SK-MEL-5 (cell line): ENCODE data around the gene OSCAR. TPM values are rescaled to one million over a fixed set of nuclear protein-coding genes. Genes with fewer than 3 reads are reported as not detected.

Source experiments
- total RNA-seq: library from RNA; depleted of rRNA; stranded (reverse); fragments of >200 nt; shearing (Covaris generic); gene quantifications from 2 replicates; pipeline ENCODE4 v1.2.3, GENCODE V29; 2014; rRNA removed

Gene OSCAR
- total RNA-seq, 1 experiment from 2014 or later, result not detected

Other genes starting within 250 kb of the OSCAR start
- gene MYADM, start 232.9 kb downstream of the OSCAR start, total RNA-seq, result 4.0 and 4.5 TPM in 2 replicates
- not detected in 2 replicates for gene PRKCG, start 218.6 kb downstream of the OSCAR start, total RNA-seq
- gene CACNG7, start 191.5 kb downstream of the OSCAR start, total RNA-seq, result not detected in 2 replicates
- not detected in 2 replicates for gene CACNG8, start 137.9 kb downstream of the OSCAR start, total RNA-seq
- not detected in 2 replicates for gene CACNG6, start 109.2 kb downstream of the OSCAR start, total RNA-seq
- gene VSTM1, start 36.9 kb downstream of the OSCAR start, total RNA-seq, result not detected in 2 replicates
- gene TARM1, start 19.4 kb downstream of the OSCAR start, total RNA-seq, result not detected in 2 replicates
- 43.1 and 48.5 TPM in 2 replicates for gene NDUFA3, start 2.1 kb upstream of the OSCAR start, total RNA-seq
- 33.4 and 39.5 TPM in 2 replicates for gene TFPT, start 14.9 kb upstream of the OSCAR start, total RNA-seq
- gene PRPF31, start 15.0 kb upstream of the OSCAR start, total RNA-seq, result 49.4 and 62.4 TPM in 2 replicates
- gene CNOT3, start 37.0 kb upstream of the OSCAR start, total RNA-seq, result 5.4 and 7.7 TPM in 2 replicates
- 10.6 and 10.8 TPM in 2 replicates for gene LENG1, start 58.9 kb upstream of the OSCAR start, total RNA-seq
- gene TMC4, start 72.4 kb upstream of the OSCAR start, total RNA-seq, result not detected in 2 replicates
- 32.8 and 33.6 TPM in 2 replicates for gene MBOAT7, start 88.8 kb upstream of the OSCAR start, total RNA-seq
- gene TSEN34, start 90.5 kb upstream of the OSCAR start, total RNA-seq, result 46.1 and 49.0 TPM in 2 replicates
- gene RPS9, start 100.1 kb upstream of the OSCAR start, total RNA-seq, result 2,354 and 2,678 TPM in 2 replicates
- gene LILRB3, start 122.2 kb upstream of the OSCAR start, total RNA-seq, result 1.1 TPM in 1 of 2 replicates, not detected in the other
- gene LILRA6, start 142.0 kb upstream of the OSCAR start, total RNA-seq, result 0.16 TPM in 1 of 2 replicates, not detected in the other
- not detected in 2 replicates for gene LILRB5, start 156.5 kb upstream of the OSCAR start, total RNA-seq
- gene LILRB2, start 180.3 kb upstream of the OSCAR start, total RNA-seq, result not detected in 2 replicates
- gene LILRA5, start 212.4 kb upstream of the OSCAR start, total RNA-seq, result not detected in 2 replicates
- gene LILRA4, start 238.4 kb upstream of the OSCAR start, total RNA-seq, result not detected in 2 replicates